ENCODE results near the gene CT55.
A peak's percentile ranks its signal among the peaks of the same experiment; 100 is the strongest.
"Not testable (repeated sequence)": the region's sequence is repeated elsewhere in the genome, so short reads cannot be mapped to it uniquely, and the experiment has no call there.

The CT55 gene, protein sequence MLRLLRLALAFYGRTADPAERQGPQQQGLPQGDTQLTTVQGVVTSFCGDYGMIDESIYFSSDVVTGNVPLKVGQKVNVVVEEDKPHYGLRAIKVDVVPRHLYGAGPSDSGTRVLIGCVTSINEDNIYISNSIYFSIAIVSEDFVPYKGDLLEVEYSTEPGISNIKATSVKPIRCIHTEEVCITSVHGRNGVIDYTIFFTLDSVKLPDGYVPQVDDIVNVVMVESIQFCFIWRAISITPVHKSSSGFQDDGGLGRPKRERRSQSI

DNA sequence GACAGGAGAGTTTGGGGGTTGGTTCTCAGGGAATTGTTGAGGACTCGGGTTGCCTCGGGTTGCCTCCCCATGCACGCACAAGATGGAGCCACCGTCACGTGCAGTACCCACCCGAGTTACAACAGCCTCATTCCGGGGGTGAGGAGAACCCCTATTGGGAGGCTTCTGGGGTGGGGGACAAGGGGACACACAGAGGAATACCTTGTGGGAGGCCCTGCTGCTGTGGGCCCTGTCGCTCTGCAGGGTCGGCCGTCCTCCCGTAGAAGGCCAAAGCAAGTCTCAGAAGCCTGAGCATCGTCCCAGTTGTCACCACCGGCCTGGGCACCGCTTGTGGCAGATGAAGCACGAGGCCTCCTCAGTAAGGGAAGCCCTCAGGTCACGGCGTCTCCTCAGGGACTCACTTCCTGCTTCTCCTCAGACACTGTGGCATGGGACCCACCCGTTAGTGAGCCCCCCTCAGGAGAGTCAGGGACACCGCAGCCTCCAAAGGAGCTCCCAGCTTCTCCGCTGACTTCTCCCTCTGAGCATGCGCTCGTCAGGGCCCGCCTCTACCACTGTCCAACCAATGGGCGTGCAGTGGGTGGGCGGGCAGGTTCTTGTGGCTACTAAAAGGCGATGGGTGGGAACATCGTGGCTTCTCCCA lies at the start of gene CT55:
Gene CT55 (minus strand): TSS at position 522 of the 643 bp plus-strand sequence. CDS start 227 bp downstream, at position 295.
- no peak for DNase-seq

DNA sequence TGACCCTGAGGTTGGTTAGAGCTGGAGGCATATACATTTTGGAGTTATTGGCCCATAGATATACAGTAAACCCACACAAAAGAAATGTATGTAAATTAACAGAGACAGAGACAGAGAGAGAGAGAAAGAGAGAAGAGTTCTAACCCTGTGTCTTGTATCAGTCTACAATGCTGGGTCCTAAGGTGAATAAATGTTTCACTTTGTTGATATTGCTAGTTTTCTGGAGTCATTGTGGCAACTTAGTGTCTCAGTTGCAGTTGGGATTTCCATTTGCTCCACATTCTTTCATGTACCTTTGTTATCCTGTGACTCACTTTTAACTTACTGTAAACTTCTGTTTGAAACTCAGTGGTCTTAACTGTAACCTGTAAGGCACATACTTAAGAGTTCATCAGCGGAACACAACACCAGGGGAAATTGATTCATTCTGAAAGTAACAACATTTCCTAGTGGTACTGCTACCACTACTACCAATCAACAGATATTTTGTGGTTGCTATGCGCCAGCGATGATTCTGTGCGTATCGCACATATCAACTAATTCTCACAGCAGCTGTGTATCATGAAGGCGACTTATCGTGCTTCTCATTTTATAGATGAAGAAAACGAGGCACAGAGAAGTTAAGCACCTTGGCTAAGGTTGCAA lies 42.1 kb upstream of the CT55 start:
- no peak for DNase-seq

DNA sequence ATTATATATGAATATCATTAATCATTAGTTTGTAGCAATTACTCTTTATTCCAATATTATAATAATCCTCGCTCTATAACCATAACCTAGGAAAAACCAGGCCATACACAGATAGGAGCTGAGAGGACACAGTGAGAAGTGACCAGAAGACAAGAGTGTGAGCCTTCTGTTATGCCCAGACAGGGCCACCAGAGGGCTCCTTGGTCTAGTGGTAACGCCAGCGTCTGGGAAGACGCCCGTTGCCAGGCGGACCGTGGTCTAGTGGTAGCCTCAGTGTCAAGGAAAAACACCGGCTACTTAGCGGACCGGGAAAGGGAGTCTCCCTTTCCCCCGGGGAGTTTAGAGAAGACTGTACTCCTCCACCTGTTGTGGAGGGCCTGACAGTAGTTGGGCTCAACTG lies 35.2 kb upstream of the CT55 start:
- not testable (repeated sequence) for DNase-seq

DNA sequence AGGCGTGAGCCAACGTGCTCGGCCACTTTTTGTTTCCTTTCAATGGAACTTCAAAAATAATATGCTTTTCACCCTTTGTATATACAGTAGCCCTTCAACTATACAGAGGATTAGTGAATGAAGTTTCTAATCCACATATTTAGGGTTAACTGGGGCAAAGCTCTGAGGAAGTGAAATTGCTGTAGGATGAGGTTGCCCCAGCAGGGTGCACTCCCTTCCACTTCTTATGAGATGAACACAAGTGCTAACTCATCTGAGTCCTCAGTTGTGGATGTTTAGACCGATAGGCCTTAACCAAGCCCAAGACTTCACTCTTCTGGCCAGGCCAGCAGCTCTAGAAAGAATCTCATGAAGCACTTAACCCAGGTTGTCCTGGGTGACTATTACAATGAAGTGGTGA lies 29.1 kb upstream of the CT55 start:
- no peak for DNase-seq

DNA sequence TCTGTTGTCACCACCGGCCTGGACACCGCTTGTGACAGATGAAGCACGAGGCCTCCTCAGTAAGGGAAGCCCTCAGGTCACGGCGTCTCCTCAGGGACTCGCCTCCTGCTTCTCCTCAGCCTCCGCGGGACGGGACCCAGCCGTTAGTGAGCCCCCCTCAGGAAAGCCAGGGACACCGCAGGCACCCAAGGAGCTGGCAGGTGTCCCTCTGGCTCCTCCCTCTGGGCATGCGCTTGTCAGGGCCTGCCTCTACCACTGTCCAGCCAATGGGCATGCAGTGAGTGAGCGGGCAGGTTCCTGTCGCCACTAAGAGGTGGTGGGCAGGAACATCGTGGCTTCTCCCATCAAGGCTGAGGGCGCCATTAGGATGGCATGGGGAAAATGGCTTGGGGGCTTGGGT lies 23.5 kb upstream of the CT55 start:
- DNase-seq = no peak

DNA sequence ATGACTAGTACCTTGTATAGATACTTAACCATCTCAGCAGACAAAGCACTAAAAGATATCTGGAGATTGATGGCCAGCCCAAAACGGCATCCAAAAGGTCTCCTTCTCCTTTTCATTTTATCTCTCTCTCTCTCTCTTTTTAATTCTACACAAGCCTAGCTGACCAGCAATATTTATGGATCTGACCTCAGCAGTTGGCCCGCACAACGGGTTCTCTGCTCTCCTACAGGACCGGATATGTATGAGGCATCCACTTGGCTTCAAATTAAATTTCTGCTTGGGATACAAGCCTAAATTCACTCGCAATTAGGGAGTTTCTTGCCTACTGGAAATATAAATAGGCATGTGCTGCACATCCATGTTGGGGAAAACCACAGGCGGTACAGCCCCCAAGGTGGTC lies 22.5 kb upstream of the CT55 start:
- no peak for DNase-seq

DNA sequence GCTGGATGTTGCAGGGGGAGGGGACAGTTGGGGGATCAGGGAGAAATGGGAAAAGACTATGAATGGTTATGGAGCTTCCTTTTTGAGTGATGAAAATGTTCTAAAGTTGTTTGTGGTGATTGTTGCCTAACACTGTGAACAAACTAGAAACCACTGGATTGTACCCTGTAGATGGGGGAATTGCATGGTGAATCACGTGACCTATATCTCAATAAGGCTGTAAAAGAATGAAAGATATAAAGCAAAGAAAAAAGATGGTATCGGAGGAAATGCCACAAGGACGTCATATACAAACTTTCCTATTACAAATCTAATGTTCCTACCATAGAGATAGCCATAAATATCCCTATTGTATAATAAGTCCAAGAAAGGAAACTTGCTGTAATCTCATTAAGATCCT lies 20.6 kb upstream of the CT55 start:
- no peak for DNase-seq

DNA sequence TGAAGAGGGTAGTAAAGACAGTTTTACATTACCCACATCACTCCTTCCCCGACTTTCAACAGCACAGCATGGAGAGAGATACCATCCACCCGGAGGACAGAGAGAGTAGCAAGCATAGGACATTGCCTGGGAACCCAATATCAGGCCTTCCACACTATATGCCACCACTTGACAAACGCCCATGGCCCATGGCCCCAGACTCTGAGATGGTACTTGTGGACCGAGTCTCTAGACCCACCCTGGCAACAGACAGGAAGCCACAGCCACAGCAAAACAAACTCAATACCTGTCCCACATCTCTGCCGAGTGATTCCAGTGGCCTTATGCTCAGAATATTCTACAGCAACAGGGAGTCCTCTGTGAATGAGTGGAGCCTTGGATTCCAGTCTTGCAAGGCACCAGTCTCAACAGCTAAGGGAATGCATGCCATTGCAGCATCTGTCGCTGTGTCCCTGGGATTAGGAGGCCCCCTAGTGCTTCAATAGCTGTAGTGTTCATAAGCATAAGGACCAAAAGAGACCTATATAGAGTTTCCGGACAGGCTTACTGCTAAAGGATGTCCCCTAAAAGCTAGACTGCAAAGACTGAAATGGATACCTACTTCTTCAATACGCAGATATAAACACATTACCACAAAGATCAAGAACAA lies 14.7 kb upstream of the CT55 start:
- no peak for DNase-seq

DNA sequence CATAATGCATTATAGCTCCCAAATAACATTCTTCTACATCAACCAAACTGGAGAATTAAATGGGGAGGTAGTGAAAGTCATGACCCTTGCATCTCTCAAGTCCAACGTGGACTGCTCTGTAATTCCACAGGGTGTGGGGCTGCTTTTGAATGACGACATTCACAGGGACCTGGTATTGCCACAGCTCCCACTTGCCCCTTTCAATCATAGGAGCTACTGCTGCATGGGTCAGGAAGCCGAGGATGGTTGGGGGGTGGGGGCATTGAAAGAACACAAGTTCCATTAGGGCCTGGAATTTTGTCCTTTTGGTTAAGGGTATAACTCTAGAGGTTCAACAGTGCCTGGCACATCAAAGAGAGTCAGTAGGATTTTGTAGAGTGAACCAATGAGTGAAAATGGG lies 7.4 kb upstream of the CT55 start:
- DNase-seq = no peak

DNA sequence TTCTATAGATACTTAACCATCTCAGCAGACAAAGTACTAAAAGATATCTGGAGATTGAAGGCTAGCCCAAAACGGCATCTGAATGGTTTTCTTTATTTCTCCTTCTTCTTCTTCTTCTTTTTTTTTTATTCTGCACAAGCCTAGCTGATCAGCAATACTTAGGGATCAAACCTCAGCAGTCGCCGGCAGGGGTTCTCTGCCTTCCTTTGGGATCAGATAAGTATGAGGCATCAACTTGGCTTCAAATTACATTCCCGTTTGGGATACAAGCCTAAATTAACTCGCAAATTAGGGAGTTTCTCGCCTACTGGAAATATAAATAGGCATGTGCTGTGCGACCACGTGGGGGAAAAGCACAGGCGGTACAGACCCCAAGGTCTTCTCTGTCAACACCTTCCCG lies 730 bp downstream of the CT55 start:
- no peak for DNase-seq

DNA sequence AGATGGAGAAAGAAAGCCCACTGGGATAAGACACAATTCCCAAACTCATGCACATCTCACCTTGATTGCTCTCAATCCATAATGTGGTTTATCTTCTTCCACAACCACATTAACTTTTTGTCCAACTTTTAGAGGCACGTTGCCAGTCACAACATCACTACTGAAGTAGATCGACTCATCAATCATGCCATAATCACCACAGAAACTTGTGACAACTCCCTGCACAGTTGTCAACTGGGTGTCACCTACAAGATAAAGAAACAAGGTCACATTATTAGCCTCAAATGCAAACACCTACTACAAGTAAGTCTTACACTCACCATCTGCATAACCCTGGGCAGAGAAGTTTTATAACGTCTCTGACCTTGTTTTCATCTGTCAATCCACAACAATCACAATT lies 1.7 kb downstream of the CT55 start:
- not testable (repeated sequence) for DNase-seq

DNA sequence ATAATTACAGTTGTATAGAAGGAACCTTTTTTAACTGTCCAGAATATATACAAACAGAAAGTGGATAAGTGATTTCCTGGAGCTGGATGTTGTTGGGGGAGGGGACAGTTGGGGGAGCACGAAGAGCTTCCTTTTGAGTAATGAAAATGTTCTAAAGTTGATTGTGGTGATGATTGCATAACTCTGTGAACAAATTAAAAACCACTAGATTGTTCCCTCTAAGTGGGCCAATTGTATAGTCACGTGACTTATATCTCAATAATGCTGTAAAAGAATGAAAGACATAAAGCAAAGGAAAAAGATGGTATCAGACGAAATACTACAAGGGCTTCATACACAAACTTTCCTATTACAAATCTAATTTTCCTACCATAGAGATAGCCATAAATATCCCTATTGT lies 2.7 kb downstream of the CT55 start:
- no peak for DNase-seq

DNA sequence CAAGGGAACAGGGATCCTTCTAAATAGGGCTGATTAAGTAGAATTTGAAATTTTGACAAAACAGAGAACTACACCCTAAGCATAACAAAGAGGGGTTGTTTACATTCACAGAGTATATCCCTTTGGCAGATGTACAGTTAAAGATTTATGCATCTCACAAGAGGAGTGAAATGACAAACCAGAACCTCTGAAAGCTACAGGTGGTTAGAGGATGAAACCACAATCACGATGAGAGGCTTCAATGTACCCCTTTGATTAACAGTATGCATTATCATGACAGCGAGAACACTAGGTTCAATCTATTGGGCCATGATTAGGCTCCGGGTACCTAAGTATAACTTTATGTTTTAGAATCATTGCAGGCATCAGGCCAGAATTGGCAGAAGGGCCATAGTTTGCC lies 16.5 kb downstream of the CT55 start:
- DNase-seq = not testable (repeated sequence)

DNA sequence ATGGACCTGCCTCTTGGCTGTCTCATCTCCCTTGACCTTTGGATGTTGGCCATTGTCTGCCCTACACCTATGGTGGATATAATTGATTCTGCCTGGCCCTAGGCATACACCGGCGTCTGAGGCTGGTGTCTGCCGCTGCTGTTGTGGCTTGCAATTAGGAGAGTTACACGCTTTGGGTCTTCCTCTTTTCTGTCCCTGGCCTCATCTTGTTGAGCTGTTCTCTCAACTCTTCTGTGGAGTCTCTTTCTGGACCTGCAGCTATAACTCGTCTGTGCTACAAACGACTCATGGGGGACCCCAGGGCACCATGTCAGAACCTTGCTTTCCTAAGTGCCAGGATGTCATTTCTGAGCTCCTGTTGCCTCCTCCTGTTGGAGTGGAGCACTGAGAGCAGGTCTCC lies 45.1 kb downstream of the CT55 start:
- DNase-seq = not testable (repeated sequence)

DNA sequence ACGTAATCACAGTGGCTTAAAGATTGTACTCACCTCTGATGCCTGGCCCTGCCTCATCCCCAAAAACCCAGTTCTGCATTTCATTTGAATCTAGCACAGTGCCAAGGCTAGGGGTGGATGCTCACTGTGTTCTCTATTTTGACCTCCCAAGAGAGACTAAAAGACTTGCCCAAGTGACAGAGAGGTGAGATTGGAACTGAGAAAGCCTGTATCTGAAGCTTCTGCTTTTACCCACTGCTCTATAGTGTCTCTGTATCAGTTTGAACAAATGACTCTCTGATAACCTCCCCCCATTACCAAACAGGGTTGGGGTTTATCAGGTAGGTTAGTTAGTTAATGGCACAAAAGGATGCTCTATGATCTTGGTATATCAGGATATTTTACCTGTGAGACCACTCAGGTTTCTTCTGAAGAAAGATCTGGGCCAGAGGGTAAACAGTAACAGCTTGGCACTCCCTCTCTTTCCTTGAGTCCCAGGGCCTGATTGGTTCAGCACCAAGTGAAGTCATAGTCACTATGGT lies 51.1 kb downstream of the CT55 start, which contains the start of gene ETDB:
Gene ETDB (minus strand): TSS at position 471 of the 521 bp plus-strand sequence. CDS start 1,265 bp downstream, outside the sequence.
- not testable (repeated sequence) for DNase-seq

DNA sequence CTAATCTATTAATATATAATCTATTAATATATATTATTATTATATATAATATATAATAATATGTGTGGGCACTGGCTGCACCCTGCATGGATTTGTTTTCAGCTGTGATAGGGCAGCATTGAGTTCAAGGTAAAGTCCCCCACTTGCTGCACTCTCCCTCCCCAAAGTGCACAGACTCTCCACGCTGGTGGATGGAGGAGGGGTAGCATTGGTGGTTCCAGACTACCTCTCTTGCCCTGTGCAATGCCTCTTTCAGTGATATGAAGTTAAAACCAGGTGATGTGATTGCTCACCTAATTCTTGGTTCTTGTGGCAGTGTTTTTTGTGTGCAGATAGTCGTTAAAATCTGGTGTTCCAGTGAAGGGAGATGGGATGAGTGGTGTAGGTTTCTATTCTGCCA lies 55.1 kb downstream of the CT55 start:
- not testable (repeated sequence) for DNase-seq

DNA sequence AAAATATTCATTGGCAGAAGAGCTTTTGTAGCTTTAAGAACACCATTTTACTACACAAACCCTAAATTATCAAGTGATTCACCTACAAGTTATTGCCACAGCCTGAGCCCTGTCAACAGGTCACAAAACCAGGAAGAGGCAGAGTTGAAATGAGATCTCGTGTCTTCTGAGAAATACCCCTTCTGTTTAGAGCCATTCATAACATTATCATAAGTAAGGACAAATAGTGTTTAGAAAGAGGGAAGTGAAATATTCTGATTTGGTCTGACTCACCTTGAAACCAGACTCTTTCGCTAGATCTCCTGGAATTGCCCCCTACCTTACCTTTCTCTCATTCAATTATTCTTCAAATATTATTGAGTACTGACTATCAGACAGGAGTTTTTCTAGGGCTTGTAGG lies 56.8 kb downstream of the CT55 start:
- no peak for DNase-seq

DNA sequence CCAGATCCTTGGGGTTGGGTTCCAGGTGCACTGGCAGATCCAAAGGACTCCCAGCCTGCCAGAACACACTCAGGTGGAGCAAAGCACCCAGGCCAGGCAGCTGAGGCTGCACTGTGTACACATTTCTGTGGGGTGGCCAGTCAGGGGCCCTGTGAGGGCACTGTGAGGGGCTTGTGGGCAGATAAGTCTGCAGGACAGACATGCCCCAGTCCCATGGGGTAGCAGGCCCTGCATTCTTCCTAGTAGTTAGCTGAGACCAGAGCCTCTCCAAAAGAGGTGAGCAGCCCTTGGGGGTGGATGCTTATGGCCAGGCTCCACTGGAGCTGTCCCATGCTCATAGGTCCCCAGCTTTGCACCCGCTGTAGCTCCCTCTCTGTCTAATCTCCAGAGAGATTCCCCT lies 58.5 kb downstream of the CT55 start:
- DNase-seq = no peak

DNA sequence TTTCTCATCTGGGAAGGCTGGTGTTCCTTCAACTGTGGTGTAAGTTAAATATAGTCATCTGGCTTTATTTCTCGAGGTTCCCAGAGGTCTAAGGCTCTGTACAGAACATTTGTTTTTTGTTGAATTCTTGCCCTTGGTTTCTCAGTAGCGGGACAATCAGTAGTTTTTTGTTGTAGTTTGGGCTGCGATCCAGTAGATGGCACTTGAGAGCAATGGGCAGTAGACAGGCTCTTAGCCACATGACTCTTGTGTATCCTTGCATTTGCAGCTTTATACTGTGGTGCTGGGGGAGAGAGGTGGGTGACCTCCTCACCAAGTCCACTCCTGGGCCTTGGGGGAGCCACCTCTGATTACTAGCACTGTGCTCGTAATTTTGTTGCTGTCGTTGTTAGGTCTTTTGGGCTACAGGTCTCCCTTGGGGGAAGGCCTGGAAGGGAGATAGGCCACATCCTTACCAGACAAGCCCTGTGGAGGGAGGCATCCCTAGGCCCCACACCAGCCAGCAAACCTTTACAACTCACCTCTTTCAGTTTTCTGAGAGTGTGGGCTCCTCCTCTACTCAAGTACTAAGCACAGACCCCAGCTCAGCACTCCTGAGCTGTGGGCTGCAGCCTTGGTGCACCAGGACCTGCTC lies 59.0 kb downstream of the CT55 start:
- peak; percentile 42 for DNase-seq

DNA sequence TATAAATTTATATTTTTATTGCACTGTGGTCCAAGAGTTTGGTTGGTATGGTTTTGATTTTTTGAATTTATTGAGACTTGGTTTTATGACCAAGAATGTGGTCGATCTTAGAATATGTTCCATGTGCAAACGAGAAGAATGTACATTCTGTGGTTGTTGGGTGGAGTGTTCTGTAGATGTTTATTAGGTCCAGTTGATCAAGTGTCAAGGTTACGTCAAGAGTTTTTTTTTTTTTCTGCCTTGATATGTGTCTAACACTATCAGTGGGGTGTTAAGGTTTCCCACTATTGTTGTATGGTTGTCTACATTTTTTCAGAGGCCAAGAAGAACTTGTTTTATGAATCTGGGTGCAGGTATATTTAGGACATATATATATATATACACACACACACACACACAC lies 61.6 kb downstream of the CT55 start:
- no peak for DNase-seq

Data from activated CD4-positive, CD25-positive, alpha-beta regulatory T cell treated with anti-CD3 and anti-CD28 coated beads, Interleukin-2, amount 50 U/mL, for 72 hours (primary cell).